Thyroid gland (tissue), 4 donors: Measurements from ENCODE around the gene SYT9. TPM values are rescaled to one million over a fixed set of nuclear protein-coding genes. Genes with fewer than 3 reads are reported as not detected.

Experiments used
- DNase-seq, 2 donors: peaks; one replicate each; pipeline ENCODE4 v3.0.0-alpha.2; 2019
- H3K27ac ChIP-seq, 3 donors: fragments of 200-600 bp; sonication (generic); 1 replicate in 2 of 3; 2 replicates in 1 of 3; pipeline ENCODE4 v1.5.1; 2016 to 2019; ENCODE audit warnings: mild to moderate bottlenecking in 1 of 3, moderate library complexity in 1 of 3
- H3K27me3 ChIP-seq: fragments of 200-600 bp; sonication (generic); one replicate; pipeline ENCODE4 v1.5.1; 2019
- H3K36me3 ChIP-seq, 2 donors: fragments of 200-600 bp; sonication (generic); one replicate each; pipeline ENCODE4 v1.5.1; 2016 to 2019
- H3K4me1 ChIP-seq, 2 donors: fragments of 200-600 bp; sonication (generic); one replicate each; pipeline ENCODE4 v1.5.1; 2017 to 2019
- H3K4me3 ChIP-seq, 3 donors: fragments of 200-600 bp; sonication (generic); replicated peaks in 1 of 3; 1 replicate in 2 of 3; 2 replicates in 1 of 3; pipeline ENCODE4 v1.5.1; 2016; ENCODE audit warnings: mild to moderate bottlenecking in 1 of 3
- H3K9me3 ChIP-seq: fragments of 200-600 bp; sonication (generic); one replicate; pipeline ENCODE4 v1.5.1; 2017
- CTCF ChIP-seq, 6 experiments: fragments of 200-600 bp in 3 of 6; fragments of 450-650 bp in 3 of 6; sonication (generic) in 3 of 6; IDR thresholded peaks; one replicate each; pipeline ENCODE4 v1.5.1; 2016 to 2019; ENCODE audit warnings: antibody characterized with exemption in 6 of 6, mild to moderate bottlenecking in 2 of 6, inconsistent platforms in 1 of 6, moderate library complexity in 1 of 6
- POLR2A ChIP-seq, 2 donors: fragments of 450-650 bp; IDR thresholded peaks; one replicate each; pipeline ENCODE4 v1.6.1; 2017; ENCODE audit warnings: antibody characterized with exemption in 2 of 2, mild to moderate bottlenecking in 2 of 2, moderate library complexity in 1 of 2
- WGBS, 2 donors: methylation state at CpG; one replicate each; pipeline ENCODE4 v1.1.5; 2017; 5-methylcytosine and 5-hydroxymethylcytosine counted together
- intact Hi-C: fragments of 100-400 bp; cut with DNase I; formaldehyde crosslinking; loops from one replicate; pipeline ENCODE4 v1.15.1; 2023
- total RNA-seq, 4 donors: library from RNA; depleted of rRNA; stranded (reverse); fragments of >200 nt; gene quantifications; one replicate each; pipeline ENCODE4 v1.2.3, GENCODE V29; 2016

SYT9 gene
- total RNA-seq, 4 donors from 2014 or later: 1.3 to 7.6 (median 4.2) TPM

- Histone ChIP-seq H3K36me3 (no peaks in the 10 kb centered on the region), H3K9me3 (no peaks in the 10 kb centered on the region), H3K27ac (no peak overlapping the region), H3K4me1 (no peaks in the 10 kb centered on the region), H3K27me3 (no peaks in the 10 kb centered on the region), H3K4me3 (no peak overlapping the region)
- WGBS, 2 donors: 57 to 66% methylated on average over 3 of the region's 3 CpGs
- intact Hi-C loops: no loop called here
- TF ChIP-seq CTCF (IDR thresholded peaks at IDR 0.05) (no peak), POLR2A (IDR thresholded peaks at IDR 0.05) (no peak)
- DNase-seq: no peak
These were observed 31.1 kb upstream of the SYT9 start for GRCh38 chr11:7220636-7221035.

- DNase-seq: no peak
- TF ChIP-seq POLR2A (IDR thresholded peaks at IDR 0.05): no peak
- TF ChIP-seq CTCF (IDR thresholded peaks at IDR 0.05): no peak
- Histone ChIP-seq H3K9me3 (no peaks in the 10 kb centered on the region), H3K4me1 (no peaks in the 10 kb centered on the region), H3K36me3 (no peaks in the 10 kb centered on the region), H3K27me3 (no peaks in the 10 kb centered on the region), H3K4me3 (no peak overlapping the region), H3K27ac (no peak overlapping the region)
- WGBS, 2 donors: 60 to 62% methylated on average over 4 of the region's 4 CpGs
- intact Hi-C loops: no loop called here
These were observed 29.1 kb upstream of the SYT9 start for GRCh38 chr11:7222619-7223018.

GRCh38 chr11:7239877-7240276, 11.8 kb upstream of the SYT9 start:
- Histone ChIP-seq H3K4me1 (no peaks in the 10 kb centered on the region), H3K9me3 (no peaks in the 10 kb centered on the region), H3K27ac (no peak overlapping the region), H3K27me3 (no peaks in the 10 kb centered on the region), H3K36me3 (no peaks in the 10 kb centered on the region), H3K4me3 (no peak overlapping the region)
- TF ChIP-seq CTCF (IDR thresholded peaks at IDR 0.05) (no peak), POLR2A (IDR thresholded peaks at IDR 0.05) (no peak)
- WGBS, 2 donors: 54% methylated on average over 5 of the region's 5 CpGs
- intact Hi-C loops: no loop called here
- DNase-seq: no peak

- no peaks in the 10 kb centered on the region for H3K36me3 ChIP-seq
- intact Hi-C loops: no loop called here
- WGBS, 2 donors: 70 to 92% methylated on average over 3 of the region's 3 CpGs
These were observed 6.4 kb upstream of the SYT9 start for GRCh38 chr11:7245341-7245740.

GRCh38 chr11:7246179-7246578, 5.5 kb upstream of the SYT9 start:
- Histone ChIP-seq H3K4me1 (no peaks in the 10 kb centered on the region), H3K27ac (no peak overlapping the region), H3K9me3 (no peaks in the 10 kb centered on the region), H3K4me3 (no peak overlapping the region), H3K27me3 (no peaks in the 10 kb centered on the region), H3K36me3 (no peaks in the 10 kb centered on the region)
- intact Hi-C loops: no loop called here
- DNase-seq: no peak
- WGBS, 2 donors: 64 to 70% methylated on average over 1 of the region's 1 CpG
- TF ChIP-seq CTCF (IDR thresholded peaks at IDR 0.05): no peak
- no peak for TF ChIP-seq POLR2A (IDR thresholded peaks at IDR 0.05)

More at GRCh38 chr11:7245341-7245740, 6.4 kb upstream of the SYT9 start:
- no peak for DNase-seq
- no peak overlapping the region for H3K27ac ChIP-seq
- H3K4me1 ChIP-seq: no peaks in the 10 kb centered on the region
- H3K4me3 ChIP-seq: no peak overlapping the region
- no peaks in the 10 kb centered on the region for H3K27me3 ChIP-seq
- TF ChIP-seq CTCF (IDR thresholded peaks at IDR 0.05): no peak
- no peak for TF ChIP-seq POLR2A (IDR thresholded peaks at IDR 0.05)
- H3K9me3 ChIP-seq: no peaks in the 10 kb centered on the region
